Measurements from ENCODE around the gene MYMK.

Gene MYMK

GRCh38 chr9:133478851-133479711 lies 45.7 kb downstream of the MYMK start, which contains the start of gene SLC2A6:
Gene SLC2A6, minus strand, starts transcription at chr9:133479099. Its CDS starts 40 bp downstream, at chr9:133479059.
- DNase-seq, result peak; percentile 87

GRCh38 chr9:133477992-133478850 lies 46.5 kb downstream of the MYMK start:
- peak; percentile 41 for DNase-seq

GRCh38 chr9:133477461-133477860 lies 47.3 kb downstream of the MYMK start:
- DNase-seq, result no peak

GRCh38 chr9:133476941-133477340 lies 47.8 kb downstream of the MYMK start:
- DNase-seq, result no peak

GRCh38 chr9:133476036-133476931 lies 48.5 kb downstream of the MYMK start:
- no peak for DNase-seq

GRCh38 chr9:133475292-133476012 lies 49.3 kb downstream of the MYMK start:
- no peak for DNase-seq

- DNase-seq, result no peak
Observed at GRCh38 chr9:133474853-133475252, 49.9 kb downstream of the MYMK start.

- no peak for DNase-seq
Observed at GRCh38 chr9:133474215-133474614, 50.5 kb downstream of the MYMK start.

GRCh38 chr9:133473743-133474142 lies 51.0 kb downstream of the MYMK start:
- DNase-seq, result no peak

GRCh38 chr9:133472753-133473378 lies 51.9 kb downstream of the MYMK start:
- DNase-seq, result no peak

- no peak for DNase-seq
Observed at GRCh38 chr9:133472277-133472645, 52.5 kb downstream of the MYMK start.

GRCh38 chr9:133471551-133472276 lies 53.0 kb downstream of the MYMK start:
- no peak for DNase-seq

- no peak for DNase-seq
Observed at GRCh38 chr9:133470988-133471387, 53.8 kb downstream of the MYMK start.

GRCh38 chr9:133470427-133470924 lies 54.3 kb downstream of the MYMK start:
- no peak for DNase-seq

GRCh38 chr9:133468777-133469421 lies 55.9 kb downstream of the MYMK start:
- DNase-seq, result no peak

- DNase-seq, result no peak
Observed at GRCh38 chr9:133468374-133468773, 56.4 kb downstream of the MYMK start.

GRCh38 chr9:133467101-133467500 lies 57.7 kb downstream of the MYMK start:
- DNase-seq, result no peak

GRCh38 chr9:133465984-133466383 lies 58.8 kb downstream of the MYMK start:
- no peak for DNase-seq

- no peak for DNase-seq
Observed at GRCh38 chr9:133464638-133465037, 60.1 kb downstream of the MYMK start.
